NOMO-1 treated with dmso at 0.1 percent for 144 hours (cell line): ENCODE measurements around the gene MVB12B.
A peak's percentile ranks its signal among the peaks of the same experiment; 100 is the strongest.

Experiments
- DNase-seq: peaks from one replicate; lab custom pipeline; 2025; ENCODE audit not compliant: unreplicated experiment; lab: John Stamatoyannopoulos, UW

Gene MVB12B

DNA sequence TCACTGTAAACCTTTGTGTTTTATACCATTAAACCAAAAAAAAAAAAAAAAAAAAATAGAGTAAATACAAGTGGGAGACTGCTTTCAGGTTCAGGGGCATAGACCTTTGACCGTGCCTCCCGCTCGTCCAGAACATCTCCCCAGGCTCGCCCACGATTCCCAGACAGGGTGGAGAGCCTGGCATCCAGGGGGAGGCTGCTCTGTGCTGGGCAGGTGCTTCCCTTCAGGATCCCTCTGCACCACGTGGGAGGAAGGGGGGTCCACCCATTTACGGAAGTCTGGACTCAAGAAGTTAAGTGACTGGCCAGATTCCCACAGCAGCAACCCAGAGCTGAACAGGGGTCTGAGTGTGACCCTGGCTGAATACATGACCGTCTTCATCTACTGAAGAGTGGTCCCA lies 161.7 kb downstream of the MVB12B start:
- DNase-seq, result no peak

DNA sequence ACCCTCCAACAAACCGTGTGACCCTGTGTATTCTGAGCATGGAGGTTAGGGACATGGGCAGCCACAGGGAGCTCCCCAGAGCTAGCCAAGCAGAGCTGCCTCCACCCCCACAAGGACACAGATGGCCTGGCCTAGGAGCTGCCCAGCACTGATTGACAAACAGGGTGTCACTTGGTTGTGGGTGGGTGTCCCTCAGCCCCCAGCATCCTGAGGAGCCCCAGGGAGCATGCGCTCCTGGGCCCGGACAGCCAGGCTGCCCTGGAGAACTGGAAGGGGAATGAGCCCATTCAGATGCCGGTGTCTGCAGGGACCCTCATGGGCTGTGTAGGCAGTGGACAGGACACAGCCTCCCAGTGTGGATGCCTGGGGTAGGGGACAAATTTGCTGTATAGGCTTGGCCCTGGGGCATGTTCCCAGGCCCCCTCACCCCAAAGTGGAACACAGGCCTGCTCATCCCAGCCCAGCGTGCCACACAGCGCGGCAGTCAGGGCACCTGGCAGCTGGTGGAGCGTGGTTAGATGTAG lies 162.3 kb downstream of the MVB12B start:
- no peak for DNase-seq

GRCh38 chr9:126489581-126490213 lies 163.1 kb downstream of the MVB12B start:
- DNase-seq, result no peak

DNA sequence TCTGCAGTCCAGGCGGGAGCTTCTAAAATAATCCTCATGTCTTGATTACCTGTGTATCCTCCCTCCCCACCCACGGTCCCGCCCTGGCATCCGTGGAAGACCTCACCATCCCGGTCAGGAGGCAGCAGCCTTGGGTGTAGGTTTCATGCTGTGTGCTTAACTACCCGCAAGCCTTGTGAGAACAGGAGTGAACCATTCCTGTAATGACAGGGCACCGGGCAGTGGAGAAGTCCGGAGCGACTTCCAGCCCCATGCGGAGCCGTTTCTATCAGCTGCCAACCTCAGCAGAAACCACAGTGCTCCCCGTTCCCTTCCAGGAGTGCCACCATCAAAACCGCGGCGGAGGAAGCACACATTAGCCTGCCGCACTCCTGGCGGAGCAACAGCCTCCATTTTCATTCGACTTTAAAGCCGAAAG lies 163.6 kb downstream of the MVB12B start:
- DNase-seq, result no peak

GRCh38 chr9:126490871-126491567 lies 164.4 kb downstream of the MVB12B start:
- DNase-seq, result no peak

DNA sequence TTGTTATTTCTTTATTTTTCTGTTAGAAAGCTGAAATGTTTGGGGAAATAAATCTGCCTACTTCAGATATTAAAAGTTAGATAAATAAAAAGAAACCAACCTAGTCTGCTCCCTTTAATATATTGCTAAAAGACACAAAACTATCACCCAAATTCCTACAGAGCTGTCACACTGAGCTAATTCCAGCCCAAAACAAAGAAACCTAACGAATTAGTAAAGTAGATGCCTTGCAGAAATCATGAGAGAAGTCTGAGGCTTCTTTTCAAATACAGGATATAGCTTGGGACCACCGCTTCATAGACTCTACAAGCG lies 164.9 kb downstream of the MVB12B start:
- DNase-seq, result no peak

GRCh38 chr9:126491949-126492348 lies 165.3 kb downstream of the MVB12B start:
- DNase-seq, result no peak

DNA sequence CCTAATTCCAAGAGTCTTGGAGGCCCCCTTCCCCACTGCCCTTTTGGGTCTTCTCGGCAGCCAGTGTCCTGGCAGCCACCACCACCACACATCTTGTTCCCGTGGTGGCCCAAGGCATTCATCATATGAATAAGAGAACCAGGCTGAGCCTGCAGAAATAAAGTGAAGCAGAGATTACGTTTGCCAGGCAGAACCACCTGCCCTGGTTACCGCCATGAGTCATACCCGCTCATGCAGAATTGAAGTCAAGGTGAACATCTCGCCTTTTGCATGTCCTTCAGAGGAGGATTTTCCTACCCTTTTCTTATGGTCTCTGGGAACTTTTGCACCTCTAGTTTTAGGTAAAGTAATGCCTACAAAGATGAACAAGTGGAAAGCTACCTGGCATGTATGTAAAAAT lies 167.6 kb downstream of the MVB12B start:
- DNase-seq, result no peak

GRCh38 chr9:126494746-126495145 lies 168.1 kb downstream of the MVB12B start:
- no peak for DNase-seq

GRCh38 chr9:126495411-126496180 lies 169.0 kb downstream of the MVB12B start:
- no peak for DNase-seq

GRCh38 chr9:126496181-126496576 lies 169.6 kb downstream of the MVB12B start:
- DNase-seq, result no peak

DNA sequence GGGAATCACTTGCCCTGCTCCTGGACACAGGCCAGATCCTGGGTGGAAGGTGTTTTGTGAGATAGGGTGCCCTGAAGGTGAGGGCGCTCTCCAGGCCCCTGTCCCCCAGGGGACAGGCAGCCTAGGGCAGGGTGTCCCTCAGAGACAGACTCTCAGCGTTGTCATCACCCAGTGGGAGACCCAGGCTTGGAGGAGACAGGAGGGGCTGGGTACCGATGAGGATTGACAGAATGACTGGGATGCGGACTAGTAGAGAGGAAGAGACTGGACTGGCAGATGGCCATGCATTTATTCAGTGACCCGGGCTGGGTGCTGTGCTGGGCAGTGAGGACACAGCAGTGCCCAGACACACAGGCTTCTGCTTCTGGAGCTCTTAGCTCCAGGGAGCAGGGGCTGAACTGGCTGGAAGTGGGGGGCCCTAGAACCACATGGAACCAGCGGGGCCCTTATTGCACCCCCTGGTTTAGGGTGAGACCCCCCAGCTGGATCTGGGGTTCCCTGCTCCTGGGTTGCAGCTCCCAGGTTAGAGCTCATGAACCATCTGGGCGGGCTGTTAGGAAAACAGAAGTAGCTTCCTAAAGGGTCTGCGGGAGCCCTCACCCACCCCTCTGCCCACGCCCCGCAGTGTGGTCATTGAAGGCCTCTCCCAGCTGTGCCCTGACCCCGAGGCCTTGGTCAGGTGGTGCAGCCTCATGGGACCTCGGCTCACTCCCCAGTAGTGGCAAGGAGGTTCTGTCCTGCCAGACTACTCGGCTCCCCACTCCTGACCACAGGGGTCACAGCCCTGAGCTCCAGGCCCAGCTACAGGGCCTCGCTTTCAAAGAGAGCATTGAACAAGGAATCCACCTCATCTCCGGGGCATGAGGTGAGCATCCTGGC lies 170.4 kb downstream of the MVB12B start:
- no peak for DNase-seq

DNA sequence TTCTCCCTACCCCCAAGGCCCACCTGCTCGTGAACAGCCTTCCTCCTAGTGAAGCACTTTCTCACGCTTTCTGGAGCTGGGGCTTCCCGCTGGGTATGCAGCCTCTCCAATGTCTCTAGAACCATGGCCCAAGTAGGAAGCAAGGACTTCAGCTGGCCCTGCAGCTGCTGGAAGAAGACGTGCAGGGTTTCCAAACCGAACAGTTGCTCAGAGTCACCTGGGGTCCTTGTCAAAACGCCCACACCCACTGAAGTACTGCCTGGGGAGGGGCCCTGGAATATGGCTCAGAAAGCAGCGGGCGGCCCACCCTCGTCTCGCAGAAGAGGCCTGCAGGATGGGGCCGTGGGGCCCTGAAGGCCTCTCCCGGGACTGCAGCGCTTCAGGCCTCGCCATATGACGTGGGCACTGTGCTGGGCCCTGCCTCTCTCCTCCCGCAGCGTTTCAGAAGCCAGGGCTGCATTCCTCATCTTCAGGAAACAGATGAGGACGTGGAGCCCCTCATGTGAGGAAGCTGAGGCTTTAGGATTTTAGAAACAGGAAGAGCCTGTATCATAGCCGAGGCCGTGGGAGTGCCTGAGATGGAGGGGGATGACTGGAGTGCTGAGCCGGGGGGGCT lies 171.1 kb downstream of the MVB12B start:
- no peak for DNase-seq

- no peak for DNase-seq
Observed at GRCh38 chr9:126498331-126498730, 171.7 kb downstream of the MVB12B start.

- DNase-seq, result no peak
Observed at GRCh38 chr9:126499005-126499910, 172.6 kb downstream of the MVB12B start.

- DNase-seq, result no peak
Observed at GRCh38 chr9:126499911-126500599, 173.4 kb downstream of the MVB12B start.

- peak; percentile 51 for DNase-seq
Observed at GRCh38 chr9:126500600-126501382, 174.2 kb downstream of the MVB12B start.
